M059J (cell line): ENCODE data around the gene PHTF2. TPM values are rescaled to one million over a fixed set of nuclear protein-coding genes. Genes with fewer than 3 reads are reported as not detected.
A peak's percentile ranks its signal among the peaks of the same experiment; 100 is the strongest.

Experiments
- DNase-seq: peaks from one replicate; pipeline ENCODE4 v3.0.0-alpha.2; 2012; ENCODE audit warnings: low read depth
- total RNA-seq: library from RNA; depleted of rRNA; stranded (reverse); fragments of >200 nt; shearing (Covaris generic); gene quantifications from 2 replicates; pipeline ENCODE4 v1.2.3, GENCODE V29; 2014

PHTF2 gene
- total RNA-seq, 1 experiment from 2014 or later = 46.0 TPM

DNA sequence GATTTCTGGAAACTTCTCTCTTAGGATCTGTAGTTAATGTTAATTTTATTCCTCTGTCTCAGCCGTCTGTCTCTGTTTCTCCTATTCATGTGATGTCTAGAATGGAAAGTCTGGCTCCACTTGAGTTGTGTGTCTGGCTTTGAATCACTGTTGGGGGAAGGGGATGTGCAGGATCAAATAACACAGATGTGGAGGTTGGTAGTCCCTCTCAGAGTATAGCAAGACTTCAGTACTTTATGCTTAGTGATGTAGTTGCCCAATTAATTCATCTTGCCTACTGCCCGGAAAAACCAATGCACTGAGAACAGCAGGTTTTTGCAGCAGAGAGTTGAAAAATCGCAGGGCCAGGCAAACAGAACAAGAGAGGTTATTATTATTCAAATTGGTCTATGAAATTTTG, 79.2 kb downstream of the PHTF2 start:
- no peak for DNase-seq

DNA sequence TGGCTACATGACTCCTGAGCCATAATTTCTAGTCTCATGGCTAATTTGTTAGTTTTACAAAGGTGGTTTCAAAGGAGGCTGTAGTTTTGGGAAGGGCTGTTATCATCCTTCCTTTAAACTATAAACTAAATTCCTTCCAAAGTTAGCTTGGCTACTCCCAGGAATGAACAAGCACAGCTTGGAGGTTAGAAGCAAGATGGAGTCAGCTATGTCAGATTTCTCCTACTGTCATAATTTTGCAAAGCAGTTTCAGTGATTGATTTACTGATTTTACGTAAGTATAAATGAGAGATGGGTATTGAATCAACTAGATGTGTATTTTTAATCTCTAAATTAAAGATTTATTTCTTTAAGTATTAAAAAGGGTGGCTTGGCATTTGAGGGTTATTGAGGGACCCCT, 79.9 kb downstream of the PHTF2 start:
- no peak for DNase-seq

DNA sequence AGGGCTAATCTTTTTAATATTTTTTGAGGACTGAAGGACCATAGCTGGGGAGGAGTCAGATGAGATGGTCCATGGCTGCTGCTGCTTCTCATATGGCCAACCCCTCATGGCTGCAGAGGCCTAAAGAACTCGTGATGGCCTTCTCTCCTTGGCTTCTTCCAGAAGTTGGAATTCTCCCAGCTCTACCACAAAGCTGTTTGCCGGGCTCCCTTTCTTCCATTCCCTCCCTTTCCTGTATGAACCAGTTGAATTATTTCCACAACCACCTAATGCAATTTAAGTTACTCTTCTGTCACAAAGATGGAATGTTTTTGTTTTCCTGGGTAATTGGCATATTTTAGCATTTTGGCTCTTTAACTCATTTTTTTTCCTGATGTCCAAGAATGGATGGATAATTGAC, 80.7 kb downstream of the PHTF2 start:
- no peak for DNase-seq

DNA sequence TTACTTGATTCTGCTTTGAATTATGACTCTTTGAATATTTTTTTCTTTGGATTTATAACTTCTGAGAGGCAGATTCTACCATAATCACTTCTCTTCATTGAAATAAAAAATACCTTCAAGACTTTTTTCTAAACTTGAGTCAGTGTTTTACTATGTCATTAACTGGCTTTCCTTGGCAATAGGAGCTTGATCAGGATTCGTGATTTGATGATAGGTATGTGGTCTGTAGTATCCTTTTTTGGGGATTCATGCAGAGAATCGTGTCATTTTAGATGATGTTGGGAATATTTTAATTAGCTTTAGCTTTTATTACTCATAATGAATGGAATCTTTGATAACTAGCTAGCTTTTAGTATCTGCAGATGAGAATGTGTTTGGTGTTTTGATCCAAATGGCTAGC, 83.3 kb downstream of the PHTF2 start:
- DNase-seq = no peak

DNA sequence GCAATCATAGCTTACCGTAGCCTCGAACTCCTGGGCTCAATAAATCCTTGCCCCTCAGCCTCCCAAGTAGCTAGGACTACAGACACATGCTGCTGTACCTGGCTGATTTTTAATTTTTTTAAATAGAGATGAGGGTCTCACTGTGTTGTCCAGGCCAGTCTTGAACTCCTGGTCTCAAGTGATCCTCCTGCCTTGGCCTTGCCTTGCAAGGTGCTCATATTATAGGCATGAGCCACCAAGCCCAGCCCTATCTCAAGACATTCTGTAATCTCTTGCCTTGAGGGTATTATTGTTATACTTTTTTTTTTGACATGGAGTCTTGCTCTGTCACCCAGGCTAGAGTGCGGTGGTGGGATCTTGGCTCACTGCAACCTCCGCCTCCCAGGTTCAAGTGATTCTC, 86.6 kb downstream of the PHTF2 start:
- no peak for DNase-seq

DNA sequence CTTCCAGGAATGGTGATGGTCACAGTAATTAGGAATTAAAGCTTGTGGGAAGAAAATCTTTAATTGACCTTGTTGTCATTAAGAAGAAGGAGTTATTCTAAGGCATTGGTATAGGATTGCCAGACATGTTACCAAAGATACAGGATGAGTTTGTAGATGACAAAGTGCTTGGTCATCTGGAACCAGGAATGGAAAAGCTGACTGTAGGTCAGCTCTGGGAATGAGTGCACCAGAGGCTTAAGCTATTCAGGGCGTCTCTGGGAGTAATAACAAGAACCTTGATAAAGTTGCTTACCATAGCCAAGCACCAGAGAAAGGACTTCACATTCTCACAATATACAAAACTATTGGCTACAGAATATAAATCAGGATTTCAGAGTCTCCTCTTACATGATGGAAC, 89.0 kb downstream of the PHTF2 start:
- DNase-seq = peak; percentile 83

DNA sequence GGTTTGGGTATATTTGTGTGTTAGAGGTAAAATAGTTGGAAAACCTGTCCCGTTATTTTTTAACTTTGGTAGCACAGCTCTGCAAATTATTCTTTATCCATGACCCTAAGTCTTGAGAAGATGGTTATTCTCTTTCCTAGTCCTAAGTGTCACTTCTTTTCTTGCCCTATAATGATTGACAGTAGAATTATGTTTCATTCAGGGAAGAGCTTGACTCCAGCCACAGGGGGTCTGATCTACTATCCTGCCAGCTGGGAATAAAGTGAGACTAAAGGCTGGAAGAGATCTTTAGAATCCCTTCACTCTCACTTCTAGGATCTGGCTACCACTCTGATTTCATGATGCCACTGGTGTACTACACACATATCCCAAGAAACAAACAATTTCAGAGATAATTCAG, 90.4 kb downstream of the PHTF2 start:
- DNase-seq = no peak

DNA sequence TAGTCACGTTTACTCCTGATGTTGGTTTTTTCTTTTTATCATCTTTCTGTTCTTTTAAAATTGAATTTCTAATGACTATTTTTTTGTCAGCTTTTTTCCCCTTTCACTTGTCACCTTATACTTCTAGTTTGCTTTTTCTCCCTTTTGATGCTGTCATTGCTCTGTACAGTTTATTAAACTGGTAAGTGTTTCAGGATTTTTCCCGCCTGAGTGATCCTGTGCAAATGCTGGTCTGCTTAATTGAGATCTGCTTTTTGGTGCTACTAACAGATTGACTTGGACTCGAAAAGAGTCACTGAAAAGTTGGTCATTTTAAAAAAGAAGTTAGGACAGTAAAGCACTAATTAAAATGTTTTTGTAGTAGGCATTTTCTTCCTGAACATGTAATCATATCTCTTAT, 95.2 kb downstream of the PHTF2 start:
- DNase-seq = no peak

DNA sequence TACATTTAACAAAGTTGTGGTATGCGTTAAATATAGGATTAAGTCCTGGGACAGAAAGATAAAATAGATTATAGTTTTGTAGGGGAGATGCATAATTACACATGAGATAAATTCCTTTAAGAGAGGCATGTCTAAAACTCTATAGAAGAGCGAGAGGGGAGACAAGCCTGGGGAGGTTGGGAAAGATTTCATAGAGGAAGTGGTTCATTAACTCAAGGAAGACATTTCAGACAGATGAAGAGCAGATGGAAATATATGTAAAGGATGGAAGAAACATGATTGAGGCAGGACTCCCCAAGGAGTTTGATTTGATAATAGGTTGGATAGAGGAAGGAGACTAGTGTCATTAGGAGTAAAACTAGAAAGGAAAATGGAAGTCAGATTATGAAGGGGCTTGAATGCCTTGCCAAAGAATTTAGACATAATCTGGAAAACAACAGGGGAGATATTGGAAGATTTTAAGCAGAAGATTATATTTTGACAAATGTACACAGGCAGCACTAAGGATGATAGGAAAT, 96.1 kb downstream of the PHTF2 start:
- DNase-seq = no peak

DNA sequence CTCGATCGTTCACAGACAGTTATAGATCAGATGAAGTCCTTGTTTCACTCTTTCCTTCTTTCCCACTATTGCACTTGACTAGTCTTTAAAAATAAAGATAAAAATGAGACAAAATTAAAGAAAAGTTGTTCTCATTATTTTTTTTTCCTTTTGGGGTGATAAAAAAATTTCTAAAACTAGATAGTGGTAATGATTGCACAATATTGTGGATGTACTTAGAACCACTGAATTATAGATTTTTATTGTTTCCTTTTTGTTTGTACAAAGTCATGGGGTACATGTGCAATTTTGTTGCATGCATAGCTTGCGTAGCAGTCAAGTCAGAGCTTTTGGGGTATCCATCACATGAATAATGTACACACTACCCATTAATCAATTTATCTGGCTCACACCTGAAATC, 97.3 kb downstream of the PHTF2 start:
- DNase-seq = no peak

DNA sequence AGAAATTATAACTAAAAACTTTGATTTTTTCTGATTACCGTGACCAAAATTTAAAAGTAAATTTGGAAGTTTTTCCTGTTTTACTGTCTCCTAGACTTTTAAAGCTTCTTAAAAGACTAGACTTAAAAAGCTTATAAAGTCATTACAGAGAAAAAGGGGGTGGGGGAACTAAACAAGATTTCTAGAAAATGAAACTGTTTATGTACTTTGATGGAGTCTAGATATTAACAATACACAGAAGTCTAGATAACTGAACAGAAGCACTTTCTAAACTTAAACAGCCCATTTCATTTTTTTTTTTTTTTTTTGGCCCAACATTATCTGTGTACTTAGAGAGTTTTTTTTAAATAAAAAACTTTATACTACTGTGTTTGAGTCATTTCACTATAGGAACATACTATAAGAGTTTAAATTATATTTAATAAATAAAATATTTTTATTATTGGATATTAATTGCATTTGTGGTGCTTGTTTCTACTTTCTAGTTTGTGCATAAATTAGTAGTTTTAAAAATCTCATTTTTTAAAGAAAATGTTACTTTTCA, 98.5 kb downstream of the PHTF2 start:
- DNase-seq = no peak

DNA sequence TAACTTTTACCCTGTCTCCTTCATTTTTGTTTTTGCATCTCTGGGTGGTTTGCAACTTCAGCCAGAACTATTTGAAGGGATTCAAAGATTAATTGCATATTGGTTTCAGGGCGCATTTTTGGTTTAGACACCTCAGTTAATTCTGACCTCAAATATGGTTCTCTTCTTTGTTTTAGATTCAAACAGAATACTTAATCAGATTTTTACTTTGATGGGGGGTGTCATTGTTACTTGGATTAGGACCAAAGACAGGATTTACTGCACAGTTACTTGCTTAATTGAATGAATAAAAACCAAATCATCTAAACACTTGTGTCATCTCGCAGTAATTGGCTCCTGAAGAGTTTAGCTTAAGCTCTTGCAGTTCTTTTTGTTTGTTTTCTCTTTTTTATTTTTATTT, 100.9 kb downstream of the PHTF2 start:
- DNase-seq = peak; percentile 46

DNA sequence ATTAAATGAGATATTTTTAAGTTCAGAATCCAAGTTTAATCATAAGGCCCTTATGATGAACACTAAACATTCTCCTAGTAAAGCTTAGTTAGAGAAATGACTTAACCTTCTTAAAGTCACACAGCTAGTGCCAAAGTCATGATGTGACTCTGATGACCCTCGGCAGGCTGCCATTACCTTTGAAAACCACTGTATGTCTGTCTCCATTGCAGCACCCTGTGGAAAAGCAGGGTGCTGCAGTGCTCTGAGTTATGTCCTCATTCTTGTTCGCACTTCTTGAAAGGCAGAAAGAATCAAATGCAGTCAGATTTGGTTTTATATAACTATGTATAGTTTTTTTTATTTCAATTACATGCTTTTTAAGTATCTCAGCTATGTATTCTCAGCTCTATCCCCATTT, 105.0 kb downstream of the PHTF2 start:
- DNase-seq = no peak

DNA sequence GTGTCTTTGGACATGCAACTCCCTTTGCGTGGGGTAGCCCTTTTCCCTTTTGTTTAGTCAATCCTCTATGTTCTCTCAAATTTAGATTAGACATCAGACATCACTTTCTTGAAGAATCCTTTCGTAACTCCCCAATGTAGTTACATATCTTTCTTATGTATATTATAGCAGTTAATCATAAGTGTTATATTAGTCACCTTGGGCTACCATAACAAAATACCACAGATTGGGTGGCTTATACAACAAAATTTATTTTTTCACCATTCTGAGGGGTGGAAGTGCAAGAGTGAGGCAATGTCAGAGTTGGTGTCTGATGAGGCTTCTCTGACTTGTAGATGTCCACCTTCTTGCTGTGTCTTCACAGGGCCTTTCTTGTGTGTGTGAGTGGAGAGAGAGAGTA, 105.7 kb downstream of the PHTF2 start:
- no peak for DNase-seq

DNA sequence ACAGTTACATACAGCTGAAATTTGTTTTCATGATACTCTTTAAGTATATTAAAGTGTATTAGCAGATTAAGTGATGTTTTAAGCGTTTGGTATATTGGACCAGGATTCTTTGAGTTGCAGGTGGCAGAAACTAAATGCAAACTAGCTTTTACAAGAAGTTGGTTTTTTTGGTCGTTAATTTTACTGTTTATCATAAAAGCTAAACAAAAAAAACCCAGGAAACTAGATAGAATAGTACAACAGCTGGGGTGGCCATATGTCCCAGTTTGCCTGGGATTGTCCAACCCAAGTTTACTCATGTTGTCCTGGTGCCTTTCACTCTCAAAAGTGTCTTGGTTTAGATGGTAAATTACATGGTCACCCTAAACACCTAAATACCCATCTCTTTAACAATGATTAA, 108.7 kb downstream of the PHTF2 start:
- no peak for DNase-seq

DNA sequence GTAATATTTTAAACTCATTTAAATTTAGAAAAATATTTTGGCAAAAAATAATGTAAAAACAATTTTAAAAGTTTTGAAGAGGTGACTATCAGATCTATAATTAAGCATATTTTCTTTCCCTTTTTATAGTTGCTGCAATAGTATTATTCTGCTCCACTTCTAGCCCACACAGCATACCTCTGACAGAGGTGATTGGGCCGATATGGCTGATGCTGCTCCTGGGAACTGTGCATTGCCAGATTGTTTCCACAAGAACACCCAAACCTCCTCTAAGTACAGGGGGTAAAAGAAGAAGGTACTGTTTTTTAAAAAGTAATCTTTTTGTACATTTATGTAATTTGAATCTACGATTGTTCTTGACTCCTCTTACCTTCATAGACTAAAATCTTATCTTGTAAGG, 110.1 kb downstream of the PHTF2 start:
- no peak for DNase-seq

DNA sequence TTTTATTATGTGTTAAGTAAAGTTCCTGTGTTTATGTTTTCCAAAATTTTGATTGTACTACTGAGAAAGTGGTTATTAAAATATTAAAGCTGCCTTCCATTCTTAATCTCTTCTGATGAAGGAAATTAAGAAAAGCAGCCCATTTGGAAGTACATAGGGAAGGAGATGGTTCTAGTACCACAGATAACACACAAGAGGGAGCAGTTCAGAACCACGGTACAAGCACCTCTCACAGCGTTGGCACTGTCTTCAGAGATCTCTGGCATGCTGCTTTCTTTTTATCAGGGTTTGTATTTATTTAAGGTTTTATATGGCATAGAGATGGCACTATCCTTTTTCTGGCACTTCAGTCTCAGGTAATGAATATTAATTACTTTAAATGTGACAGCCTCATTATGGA, 111.6 kb downstream of the PHTF2 start:
- no peak for DNase-seq

DNA sequence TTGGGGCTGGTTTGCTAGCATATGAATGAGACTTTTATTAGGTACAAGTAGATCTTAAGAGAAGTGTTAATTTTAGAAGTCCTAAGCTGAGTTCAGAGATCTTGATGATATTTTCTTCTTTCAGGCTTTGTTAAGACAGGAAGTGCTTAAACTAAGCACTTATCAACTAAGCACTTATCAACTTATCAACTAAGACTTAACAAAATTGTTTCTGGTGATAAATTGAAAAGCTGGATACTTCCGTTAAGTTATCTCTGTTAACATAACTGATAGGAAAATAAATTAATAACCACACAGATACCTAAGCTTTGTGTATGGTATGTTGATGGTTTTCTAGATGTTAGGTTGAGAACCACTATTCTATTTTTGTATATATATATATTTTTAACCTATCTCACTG, 113.7 kb downstream of the PHTF2 start:
- DNase-seq = no peak

DNA sequence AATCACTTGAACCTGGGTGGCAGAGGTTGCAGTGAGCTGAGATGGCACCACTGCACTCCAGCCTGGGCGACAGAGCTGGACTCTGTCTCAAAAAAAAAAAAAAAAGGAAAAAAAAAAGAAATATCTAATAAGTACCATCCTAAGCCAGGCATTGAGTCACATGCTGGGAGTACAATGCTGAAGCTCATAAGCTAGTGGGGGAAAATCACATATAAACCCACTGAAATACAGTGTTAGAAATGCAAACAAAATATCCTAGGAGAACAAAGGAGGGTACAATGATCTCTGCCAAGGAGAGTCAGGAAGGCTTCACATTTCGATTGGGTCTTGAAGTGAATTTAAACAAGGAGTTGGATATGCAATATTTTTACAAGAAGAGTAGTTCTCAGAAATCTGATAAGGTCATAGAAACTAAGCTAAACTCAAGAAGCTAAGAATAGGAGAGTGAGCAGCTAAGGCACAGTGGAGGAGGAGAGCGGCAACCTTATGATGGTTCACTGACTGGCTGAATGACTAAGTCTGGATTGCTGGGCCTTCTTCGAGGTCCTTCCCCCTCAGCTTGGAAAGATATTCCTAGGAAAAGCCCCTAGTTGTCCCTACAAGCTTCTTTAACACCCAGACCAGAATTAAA, 115.5 kb downstream of the PHTF2 start:
- no peak for DNase-seq

DNA sequence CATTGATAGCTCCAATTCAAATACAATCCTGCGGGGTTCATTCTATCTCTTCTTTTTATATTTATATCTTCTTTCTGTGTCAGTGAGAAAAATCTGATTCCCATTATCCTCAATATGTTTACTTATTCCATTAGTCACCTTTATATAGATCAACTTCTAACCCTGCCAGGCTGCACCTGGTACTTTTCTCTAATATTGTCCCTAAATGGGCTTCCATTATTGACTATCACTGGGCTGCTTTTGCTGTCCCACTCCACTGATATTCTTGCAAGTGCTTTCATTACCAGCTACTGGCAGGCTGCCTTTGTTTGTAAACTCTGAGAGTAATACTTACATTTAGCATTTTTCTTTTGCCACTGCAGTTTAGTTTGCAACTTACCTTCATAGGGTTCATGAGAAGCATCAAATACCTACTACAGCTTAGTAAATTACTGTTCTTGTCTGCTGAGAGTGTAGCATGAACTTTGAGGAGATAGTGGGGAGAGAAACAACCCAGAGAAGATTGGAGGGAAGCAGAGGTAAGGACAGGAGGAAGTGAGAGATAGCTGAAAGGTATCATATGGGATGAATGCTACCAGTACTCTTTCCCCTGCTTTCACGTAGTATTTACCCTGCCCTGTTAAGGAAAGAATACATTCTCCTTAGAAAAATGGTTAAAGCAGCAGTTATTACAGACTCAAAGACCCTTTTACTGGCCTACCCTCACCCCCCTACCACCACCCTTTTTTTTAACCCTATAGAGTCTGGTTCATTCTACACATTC, 119.1 kb downstream of the PHTF2 start:
- DNase-seq = no peak

DNA sequence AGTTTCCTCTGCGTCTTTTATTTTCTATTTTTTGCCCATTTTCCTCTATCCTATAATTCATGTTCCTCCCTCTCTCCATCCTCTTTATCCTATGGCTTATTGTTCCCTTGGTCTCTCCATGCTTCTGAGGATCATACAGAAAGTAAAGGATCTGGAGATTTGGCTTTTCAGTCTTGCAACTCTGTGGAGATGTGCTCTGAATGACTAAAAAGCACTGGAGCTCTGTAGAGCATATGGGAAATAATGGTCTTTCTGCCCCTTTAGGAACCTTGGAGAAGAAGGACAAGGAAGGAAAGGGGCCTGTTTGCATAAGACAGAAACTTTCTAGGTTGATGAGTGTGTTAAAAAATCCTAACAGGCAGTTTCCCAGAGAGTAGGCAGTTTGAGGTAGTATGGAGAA, 120.1 kb downstream of the PHTF2 start:
- DNase-seq = no peak

DNA sequence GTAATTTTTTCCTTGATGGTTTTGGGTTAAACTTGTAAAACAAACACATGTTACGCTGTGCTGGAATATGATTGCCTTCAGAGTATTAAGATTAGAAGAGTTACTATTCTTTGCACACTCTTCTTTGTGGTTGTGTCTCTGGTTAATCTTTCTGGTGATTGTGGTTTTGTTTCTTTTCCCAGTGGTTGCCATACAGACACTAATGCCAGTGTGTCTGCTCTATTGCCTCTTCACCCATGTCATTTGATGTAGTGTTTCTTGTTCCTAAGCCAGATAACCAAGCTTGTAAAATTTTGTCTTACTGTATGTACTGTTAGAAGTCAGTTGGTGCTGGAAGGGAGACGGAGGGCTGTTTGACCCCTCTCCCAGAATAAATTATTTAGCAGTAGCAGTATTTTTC, 124.8 kb downstream of the PHTF2 start:
- DNase-seq = peak; percentile 15

DNA sequence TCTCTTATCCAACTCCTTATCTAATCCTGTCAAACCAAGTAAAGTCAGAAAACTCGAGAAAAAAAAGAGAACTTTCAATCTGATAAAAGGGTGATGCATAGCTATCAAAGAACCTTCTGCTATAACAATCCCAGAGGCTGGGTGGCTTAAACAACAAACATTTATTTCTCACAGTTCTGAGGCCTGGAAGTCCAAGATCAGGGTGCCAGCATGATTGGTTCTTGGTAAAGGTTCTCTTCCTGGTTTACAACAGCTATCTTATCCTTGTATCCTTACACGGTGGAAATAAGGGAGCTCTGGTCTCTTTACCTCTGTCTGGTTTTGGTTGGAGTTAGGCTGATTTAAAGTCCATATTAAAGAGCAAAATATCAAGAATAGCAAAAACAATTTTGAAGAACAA, 131.9 kb downstream of the PHTF2 start:
- DNase-seq = no peak
